Measurements from ENCODE around the gene DNAJB6.

DNA sequence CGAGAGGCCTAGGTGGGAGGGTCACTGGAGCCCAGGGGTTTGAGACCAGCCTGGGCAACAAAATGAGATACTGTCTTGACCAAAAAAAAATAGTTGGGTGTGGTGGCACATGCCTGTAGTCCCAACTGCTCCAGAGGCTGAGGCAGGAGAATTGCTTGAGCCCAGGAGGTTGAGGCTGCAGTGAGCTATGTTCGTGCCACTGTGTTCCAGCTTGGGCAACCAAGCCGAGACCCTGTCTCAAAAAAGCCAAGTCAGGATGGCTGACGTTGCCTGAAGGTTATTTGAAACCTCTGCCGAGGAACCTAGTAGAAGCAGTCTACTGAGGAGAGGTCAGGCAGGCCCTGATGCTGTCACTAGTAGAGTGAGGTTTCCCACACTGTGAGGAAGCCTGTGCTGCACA is 22.8 kb downstream of the DNAJB6 start:
- TF ChIP-seq, protein P1, sequence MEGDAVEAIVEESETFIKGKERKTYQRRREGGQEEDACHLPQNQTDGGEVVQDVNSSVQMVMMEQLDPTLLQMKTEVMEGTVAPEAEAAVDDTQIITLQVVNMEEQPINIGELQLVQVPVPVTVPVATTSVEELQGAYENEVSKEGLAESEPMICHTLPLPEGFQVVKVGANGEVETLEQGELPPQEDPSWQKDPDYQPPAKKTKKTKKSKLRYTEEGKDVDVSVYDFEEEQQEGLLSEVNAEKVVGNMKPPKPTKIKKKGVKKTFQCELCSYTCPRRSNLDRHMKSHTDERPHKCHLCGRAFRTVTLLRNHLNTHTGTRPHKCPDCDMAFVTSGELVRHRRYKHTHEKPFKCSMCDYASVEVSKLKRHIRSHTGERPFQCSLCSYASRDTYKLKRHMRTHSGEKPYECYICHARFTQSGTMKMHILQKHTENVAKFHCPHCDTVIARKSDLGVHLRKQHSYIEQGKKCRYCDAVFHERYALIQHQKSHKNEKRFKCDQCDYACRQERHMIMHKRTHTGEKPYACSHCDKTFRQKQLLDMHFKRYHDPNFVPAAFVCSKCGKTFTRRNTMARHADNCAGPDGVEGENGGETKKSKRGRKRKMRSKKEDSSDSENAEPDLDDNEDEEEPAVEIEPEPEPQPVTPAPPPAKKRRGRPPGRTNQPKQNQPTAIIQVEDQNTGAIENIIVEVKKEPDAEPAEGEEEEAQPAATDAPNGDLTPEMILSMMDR (IDR thresholded peaks at IDR 0.05) = no peak
- TF ChIP-seq POLR2A (IDR thresholded peaks at IDR 0.05) (no peak), POLR2AphosphoS5 (IDR thresholded peaks at IDR 0.05) (no peak)
